GM19240 (cell line): Measurements from ENCODE around the gene CCDC106.

Experiments
- DNase-seq: peaks from one replicate; pipeline ENCODE4 v3.0.0; 2011; ENCODE audit warnings: low spot score; ENCODE audit not compliant: insufficient read length

CCDC106 gene

DNA sequence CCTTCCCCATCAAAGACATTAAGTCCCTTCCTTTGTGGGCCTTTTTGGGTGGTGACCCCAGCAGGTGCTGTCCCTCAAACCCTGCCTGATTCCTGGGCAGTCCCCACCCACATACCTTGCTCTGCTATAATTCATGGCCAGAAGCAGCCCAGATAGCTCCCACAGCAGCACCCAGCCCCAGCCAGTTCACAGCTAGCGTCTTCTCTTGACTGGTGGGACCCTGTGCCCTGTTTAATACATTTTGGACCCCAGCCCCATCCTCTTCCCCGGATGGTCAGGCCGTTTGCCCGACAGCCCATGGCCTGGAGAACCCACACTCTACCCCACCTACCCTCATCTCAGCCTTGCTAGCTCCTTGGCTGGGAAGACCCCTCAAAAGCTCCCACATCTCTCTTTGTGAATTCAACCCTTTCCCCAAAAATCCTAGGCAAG lies 2.1 kb downstream of the CCDC106 start:
- no peak for DNase-seq

GRCh38 chr19:55650602-55651230 lies 2.7 kb downstream of the CCDC106 start:
- DNase-seq = no peak

- DNase-seq = no peak
Measured at GRCh38 chr19:55651236-55651635, 3.2 kb downstream of the CCDC106 start.

GRCh38 chr19:55652311-55653128 lies 4.5 kb downstream of the CCDC106 start:
- DNase-seq = no peak

- peak; percentile 98 for DNase-seq
Measured at GRCh38 chr19:55653651-55654322, 5.8 kb downstream of the CCDC106 start.

DNA sequence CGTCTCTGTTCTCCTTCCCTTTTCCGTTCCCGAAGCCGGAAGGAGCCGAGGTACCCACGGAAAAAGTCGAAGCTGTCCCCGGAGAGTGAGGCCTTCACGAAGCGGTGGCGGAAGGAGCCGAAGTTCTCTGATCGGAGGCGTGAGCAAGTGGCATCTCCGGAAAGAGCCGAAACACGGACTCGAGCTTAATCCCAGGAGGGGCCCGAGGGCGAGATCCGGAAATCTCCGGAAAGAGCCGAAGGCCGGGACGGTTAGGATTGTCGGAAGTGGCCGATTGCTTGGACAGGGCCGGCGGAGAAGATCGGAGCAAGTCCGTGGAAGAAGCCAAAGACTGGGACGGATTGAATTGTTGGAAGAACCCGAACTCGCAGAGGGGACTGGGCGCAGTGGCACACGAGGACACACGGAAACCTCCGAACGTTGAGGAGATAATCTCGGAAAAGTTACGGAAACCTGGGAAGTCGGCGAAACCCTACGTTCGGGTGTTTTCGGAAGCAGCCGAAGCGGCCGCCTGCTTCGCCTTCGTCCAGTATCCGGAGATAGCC lies 6.4 kb downstream of the CCDC106 start:
- peak; percentile 87 for DNase-seq

DNA sequence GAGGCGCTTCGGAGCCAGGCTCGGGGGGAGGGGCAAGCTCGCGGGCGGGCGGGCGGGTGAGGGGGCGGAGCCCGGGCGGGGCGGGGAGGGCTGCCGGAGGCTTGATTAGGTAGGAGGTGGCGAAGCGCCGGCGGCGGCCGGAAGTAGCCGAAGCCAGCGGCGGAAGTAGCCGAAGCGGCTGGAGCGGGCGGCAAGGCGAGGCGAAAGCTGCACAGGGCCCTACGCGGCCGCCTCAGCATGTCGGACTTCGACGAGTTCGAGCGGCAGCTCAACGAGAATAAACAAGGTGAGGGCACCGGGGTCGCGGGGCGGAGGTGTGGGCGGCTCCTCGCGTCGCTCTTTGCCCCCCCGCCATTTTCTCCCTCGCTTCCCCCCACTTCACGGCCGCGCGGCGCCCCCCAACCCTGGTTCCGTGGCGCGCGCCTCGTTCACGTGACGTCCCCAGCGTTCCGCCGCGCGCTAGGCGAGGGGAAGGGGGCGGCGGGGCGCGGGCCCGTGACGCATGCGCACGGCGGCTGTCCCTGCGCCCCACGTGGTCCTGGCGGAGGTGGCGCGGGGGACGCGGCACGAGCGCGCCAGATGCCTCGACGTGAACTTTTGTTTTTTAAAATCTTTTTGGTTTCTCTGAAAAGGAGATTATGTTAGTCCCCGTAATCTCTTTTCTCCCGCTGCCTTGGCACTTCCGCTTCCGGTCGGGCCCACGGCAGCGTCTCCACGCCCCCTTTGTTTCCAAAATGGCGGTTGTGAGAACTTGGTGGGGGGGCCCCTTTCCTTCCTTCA lies 7.0 kb downstream of the CCDC106 start, which contains the start of gene U2AF2:
Gene U2AF2 (plus strand): TSS at position 168 of the 780 bp plus-strand sequence. CDS start 70 bp downstream, at position 238.
- peak; percentile 60 for DNase-seq

GRCh38 chr19:55655648-55656040 lies 7.6 kb downstream of the CCDC106 start:
- DNase-seq = no peak

GRCh38 chr19:55656552-55656951 lies 8.5 kb downstream of the CCDC106 start:
- no peak for DNase-seq

DNA sequence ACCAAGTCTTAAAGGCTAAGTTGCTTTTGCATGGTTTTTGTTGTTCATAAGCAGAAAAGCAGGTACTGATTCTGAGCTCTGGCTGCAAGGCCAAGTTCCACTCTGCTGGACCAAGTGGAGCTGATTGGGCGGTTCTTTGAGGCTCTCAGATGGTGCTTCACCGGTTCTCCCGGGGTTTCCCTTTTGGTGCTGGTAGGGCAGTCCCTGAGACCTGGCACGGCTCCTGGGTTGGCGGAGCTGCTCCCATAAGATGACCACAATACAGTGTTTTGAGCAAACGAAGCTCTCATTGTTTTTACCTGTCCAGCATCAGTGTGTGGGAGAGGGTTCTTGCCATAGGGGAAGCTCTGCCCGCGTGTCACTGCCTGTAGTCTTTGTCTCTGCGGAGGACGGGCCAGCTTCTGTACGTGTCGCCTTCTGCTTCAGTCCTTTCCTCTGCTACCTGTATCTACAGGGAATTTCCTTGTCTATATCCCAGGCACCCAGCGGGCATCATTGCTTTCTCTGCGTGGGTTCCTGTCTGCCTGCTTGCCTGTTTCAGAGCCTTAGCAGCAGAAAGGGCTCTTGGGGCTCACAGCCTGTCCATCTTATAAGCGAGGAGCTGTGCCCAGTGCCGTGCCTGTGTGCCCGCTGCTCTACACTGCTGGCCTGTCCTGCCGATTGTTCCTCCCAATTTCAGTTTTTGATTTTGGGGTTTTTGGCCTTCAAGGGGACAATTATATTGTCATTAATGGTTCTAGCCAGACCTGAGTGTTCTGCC lies 9.2 kb downstream of the CCDC106 start:
- no peak for DNase-seq

GRCh38 chr19:55658846-55659459 lies 10.9 kb downstream of the CCDC106 start:
- DNase-seq = no peak

- DNase-seq = no peak
Measured at GRCh38 chr19:55659822-55660221, 11.8 kb downstream of the CCDC106 start.

DNA sequence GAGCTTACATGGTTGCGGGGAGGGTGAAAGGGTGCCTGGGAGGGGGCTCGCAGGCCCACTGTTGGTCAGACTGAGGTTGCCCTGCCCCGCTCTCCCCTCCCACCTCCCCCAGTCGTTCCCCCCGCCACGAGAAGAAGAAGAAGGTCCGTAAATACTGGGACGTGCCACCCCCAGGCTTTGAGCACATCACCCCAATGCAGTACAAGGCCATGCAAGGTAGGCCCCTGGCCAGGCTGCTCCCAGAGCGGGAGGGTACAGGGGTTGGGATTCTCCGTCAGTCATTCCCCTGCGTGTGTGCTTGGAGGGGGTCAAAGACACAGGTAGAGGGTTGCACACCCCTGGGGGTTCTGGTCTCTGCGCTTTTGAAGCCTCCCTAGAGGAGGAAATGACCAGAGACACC lies 12.4 kb downstream of the CCDC106 start:
- no peak for DNase-seq

DNA sequence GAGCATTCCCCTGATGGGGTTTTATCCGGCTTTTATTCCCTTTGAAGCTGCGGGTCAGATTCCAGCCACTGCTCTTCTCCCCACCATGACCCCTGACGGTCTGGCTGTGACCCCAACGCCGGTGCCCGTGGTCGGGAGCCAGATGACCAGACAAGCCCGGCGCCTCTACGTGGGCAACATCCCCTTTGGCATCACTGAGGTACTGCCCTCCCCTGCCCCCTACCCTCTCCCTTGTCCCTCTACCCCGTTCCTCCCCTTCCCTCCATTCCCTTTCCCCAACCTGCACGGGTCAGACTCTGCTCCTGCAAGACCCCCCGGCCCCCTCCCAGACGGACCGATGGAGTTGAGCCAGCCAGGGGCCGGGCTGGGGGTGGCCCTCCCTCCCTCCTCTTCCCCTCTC lies 13.0 kb downstream of the CCDC106 start:
- DNase-seq = no peak

DNA sequence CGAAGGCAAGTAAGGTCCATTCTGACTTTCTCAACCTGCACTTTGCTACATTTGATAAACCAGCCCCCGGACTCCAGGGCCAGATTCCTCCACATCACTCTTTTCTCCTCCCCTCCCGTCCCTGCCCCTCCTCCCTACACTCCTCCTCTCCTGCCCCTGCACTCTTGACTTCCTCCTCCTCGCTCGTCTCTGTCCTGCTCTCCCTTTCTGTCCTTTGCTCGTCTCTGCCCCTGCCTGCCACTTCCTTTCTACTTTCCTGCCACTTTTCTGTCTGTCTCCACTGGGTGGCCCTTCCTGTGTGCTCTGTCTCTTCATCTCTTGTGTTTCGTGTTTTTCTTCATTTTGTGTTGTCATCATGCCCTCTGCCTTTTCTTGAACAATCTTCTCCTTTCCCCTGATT lies 13.8 kb downstream of the CCDC106 start:
- no peak for DNase-seq

DNA sequence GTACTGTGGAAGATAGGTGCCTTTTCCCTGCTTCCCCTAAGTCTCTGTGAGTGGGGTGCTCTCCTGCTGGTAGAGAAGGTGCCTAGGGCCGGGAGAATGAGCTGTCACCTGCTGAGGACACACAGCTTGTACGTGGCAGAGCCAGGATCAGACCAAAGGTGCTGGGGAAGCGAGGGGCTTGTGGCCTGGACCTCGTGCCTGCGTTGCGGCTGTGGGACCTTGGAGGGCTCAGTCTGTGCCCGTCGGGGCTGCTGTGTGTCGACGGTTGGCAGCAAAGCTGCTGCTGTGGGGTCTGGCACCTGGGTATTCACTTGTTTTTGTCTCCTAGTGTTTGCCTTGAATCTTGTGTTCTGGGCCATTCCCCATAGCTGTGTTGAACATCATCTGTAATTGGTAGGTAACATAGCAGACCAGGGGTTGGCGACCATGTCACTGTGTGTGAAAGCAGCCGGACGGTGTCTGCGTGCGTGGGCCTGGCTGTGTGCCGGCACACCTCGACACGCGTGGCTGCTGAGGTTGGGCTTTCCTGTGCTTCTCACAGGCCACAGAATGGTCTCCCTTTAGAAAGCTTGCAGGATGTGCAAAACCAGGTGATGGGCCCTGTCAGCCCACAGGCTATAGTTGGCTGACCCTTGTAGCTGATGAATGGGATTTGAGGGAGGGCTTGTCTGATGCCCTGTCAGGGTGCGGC lies 16.0 kb downstream of the CCDC106 start:
- DNase-seq = no peak

GRCh38 chr19:55666343-55667005 lies 18.5 kb downstream of the CCDC106 start:
- DNase-seq = no peak

- DNase-seq = no peak
Measured at GRCh38 chr19:55667006-55667381, 19.0 kb downstream of the CCDC106 start.

GRCh38 chr19:55667511-55667910 lies 19.5 kb downstream of the CCDC106 start:
- DNase-seq = no peak
